OCI-LY3 (cell line): ENCODE results near the gene RHBDD2.

Experiments used
- EZH2phosphoT487 ChIP-seq: fragments of 200-600 bp; shearing (Covaris generic); IDR thresholded peaks from 2 replicates; pipeline ENCODE4 v1.6.1; 2018; ENCODE audit warnings: antibody characterized with exemption, mixed run types, low read depth
- TF ChIP-seq, protein P1 (sequence below): fragments of 200-600, 300-600 bp; sonication (generic); IDR thresholded peaks from 2 replicates; pipeline ENCODE4 v1.5.1; 2014; ENCODE audit warnings: antibody characterized with exemption, low read length, low read depth

DNA sequence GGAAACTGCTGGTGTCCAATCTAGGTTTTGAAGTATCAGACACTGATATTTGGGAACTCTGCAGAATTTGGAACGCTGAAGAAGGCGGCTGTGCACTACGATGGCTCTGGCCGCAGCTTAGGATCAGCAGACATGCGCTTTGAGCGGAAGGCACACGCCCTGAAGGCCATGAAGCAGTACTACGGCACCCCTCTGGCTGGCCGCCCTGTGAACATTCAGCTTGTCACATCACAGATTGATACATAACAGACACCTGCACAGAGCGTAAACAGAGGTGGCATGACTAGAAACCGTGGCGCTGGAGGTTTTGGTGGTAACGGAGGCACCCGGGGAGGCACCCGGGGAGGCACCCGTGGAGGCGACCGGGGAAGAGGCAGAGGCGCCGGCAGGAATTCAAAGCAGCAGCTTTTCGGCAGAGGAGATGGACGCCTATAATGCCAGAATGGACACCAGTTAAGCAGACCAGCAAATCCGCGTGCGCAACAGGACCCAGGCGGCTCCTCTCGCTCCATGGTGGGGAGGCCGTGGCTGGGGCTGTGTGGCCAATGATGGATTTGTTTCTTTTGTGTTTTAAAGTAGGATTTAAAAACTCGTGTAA, 43.0 kb upstream of the RHBDD2 start:
- TF ChIP-seq, protein P1, sequence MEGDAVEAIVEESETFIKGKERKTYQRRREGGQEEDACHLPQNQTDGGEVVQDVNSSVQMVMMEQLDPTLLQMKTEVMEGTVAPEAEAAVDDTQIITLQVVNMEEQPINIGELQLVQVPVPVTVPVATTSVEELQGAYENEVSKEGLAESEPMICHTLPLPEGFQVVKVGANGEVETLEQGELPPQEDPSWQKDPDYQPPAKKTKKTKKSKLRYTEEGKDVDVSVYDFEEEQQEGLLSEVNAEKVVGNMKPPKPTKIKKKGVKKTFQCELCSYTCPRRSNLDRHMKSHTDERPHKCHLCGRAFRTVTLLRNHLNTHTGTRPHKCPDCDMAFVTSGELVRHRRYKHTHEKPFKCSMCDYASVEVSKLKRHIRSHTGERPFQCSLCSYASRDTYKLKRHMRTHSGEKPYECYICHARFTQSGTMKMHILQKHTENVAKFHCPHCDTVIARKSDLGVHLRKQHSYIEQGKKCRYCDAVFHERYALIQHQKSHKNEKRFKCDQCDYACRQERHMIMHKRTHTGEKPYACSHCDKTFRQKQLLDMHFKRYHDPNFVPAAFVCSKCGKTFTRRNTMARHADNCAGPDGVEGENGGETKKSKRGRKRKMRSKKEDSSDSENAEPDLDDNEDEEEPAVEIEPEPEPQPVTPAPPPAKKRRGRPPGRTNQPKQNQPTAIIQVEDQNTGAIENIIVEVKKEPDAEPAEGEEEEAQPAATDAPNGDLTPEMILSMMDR, result no peak
- TF ChIP-seq EZH2phosphoT487, result no peak
